Activated gamma-delta T cell treated with Interleukin-2 at 50 U/mL for 16 hours (primary cell): ENCODE measurements around the gene PRXL2A.
"Not testable (repeated sequence)": the region's sequence is repeated elsewhere in the genome, so short reads cannot be mapped to it uniquely, and the experiment has no call there.

Experiments
- DNase-seq: peaks from one replicate; pipeline ENCODE4 v3.0.0-alpha.2; 2020

The PRXL2A gene

GRCh38 chr10:80477813-80478212, 69.5 kb downstream of the PRXL2A start:
- no peak for DNase-seq

DNA sequence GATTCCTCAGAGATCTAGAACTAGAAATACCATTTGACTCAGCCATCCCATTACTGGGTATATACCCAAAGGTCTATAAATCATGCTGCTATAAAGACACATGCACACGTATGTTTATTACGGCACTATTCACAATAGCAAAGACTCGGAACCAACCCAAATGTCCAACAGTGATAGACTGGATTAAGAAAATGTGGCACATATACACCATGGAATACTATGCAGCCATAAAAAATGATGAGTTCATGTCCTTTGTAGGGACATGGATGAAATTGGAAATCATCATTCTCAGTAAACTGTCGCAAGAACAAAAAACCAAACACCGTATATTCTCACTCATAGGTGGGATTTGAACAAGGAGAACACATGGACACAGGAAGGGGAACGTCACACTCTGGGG, 72.0 kb downstream of the PRXL2A start:
- DNase-seq: not testable (repeated sequence)

GRCh38 chr10:80480852-80481251, 72.5 kb downstream of the PRXL2A start:
- no peak for DNase-seq

DNA sequence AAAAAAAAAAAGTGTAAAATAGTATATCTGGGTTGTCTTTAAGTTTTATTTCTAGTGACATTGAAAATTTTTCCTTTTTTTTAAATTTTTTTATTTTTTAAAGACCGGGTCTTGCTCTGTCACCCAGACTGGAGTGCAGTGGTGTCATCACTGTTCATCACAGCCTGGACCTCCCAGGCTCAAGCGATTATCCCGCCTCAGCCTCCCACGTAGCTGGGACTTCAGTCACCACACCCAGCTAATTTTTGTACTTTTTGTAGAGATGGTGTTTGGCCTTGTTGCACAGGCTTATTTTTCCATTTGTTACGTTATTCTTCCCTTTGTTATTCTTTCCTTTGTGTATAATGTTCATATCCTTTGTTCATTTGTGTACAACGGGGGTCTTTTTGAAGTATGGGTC, 75.9 kb downstream of the PRXL2A start:
- no peak for DNase-seq

DNA sequence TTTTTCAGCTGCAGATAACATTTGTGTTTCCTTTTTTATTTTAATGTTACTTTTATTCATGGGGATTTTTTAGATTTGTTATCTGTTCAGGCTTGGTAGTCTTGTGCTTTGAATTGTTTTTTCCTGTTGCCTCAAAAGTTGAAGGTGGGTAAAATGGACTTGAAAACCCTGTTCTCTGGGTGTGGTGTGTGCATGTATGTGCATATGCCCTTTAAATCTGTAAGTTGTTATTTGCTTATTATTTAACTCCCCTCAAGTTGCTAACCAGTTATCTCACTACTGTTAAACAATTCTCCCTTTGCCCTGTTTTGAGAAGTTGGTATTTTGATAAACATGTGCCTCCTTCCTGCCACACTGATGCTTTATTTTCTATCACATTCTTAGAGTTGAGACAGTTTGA, 76.3 kb downstream of the PRXL2A start:
- DNase-seq: no peak

DNA sequence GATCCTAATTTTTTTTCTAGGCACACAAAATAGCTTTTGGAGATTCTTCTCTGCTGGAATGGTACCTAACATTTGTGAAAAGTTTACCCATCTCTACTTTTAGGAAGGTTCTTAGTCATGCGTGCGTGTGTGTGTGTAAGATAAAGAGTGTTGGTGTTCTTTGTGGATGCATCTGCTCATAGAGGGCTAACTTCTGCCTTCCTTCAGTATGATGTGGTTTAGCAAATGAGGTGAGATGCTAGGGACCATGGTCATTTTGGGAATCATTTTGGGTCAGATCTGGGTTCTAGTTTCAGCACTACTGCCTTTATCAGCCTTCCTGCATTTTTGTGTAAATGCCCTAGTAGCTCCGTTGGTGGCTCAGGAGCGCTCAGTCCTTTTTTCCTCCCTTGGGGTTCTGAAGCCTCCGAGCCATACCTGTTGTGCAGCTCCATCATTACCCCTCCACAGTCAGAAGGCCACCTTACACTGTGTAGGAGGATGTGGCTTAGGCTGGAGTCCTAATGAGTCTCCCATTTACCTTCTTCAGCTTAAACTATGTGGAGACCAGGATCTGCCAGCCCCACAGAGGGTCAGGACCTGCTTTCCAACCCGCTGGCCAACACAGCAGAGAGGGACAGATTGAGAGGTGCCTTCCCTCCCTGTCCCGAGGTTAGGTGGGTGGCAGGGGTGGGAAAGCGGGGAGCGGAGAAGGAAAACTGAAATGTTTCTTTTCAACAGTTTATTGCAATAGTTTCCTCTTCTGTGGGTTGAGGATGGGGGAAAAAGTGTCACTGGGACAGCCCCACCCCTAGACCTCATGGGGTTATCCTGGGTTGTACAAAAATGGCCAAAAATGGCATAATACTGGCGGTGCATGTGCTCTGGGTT, 77.0 kb downstream of the PRXL2A start:
- DNase-seq: no peak

GRCh38 chr10:80485946-80486764, 77.8 kb downstream of the PRXL2A start:
- no peak for DNase-seq
